Astrocyte (in vitro differentiated cells and primary cell): Measurements from ENCODE around the gene UACA.

Experiments
- CTCF ChIP-seq: IDR thresholded peaks from 2 replicates; pipeline ENCODE4 v1.5.1; 2011; ENCODE audit warnings: low read depth, mild to moderate bottlenecking, inconsistent platforms, low read length, moderate library complexity; ENCODE audit not compliant: insufficient read depth
- EZH2 ChIP-seq: IDR thresholded peaks from 2 replicates; pipeline ENCODE4 v1.6.1; 2012; ENCODE audit warnings: mild to moderate bottlenecking, low read length, inconsistent platforms; ENCODE audit not compliant: insufficient read depth

GRCh38 chr15:70812827-70813364 is 49.5 kb upstream of the UACA start:
- no peak for TF ChIP-seq CTCF
- TF ChIP-seq EZH2, result no peak
